ENCODE measurements around the gene RPL31. TPM values are rescaled to one million over a fixed set of nuclear protein-coding genes. Genes with fewer than 3 reads are reported as not detected.

Gene RPL31
- total and polyA plus RNA-seq, 4 donors, result 690 to 2,674 (median 1,725) TPM

GRCh38 chr2:100960688-100961087, 41.4 kb upstream of the RPL31 start:
- Histone ChIP-seq H3K27me3 (ENCODE audit: control insufficient read depth, insufficient read depth, low read length) (no peaks in the 10 kb centered on the region), H3K4me1 (ENCODE audit: control insufficient read depth, insufficient read depth, low read length) (no peaks in the 10 kb centered on the region), H3K27ac (ENCODE audit: low read depth, low read length) (no peak overlapping the region), H3K4me3 (ENCODE audit: low read depth, low read length) (no peak overlapping the region), H3K36me3 (ENCODE audit: control insufficient read depth, insufficient read depth, low read length) (peaks cover 9% of the 10 kb centered on the region), H3K9me3 (ENCODE audit: control insufficient read depth, insufficient read depth, low read length) (no peaks in the 10 kb centered on the region)
- 91% methylated on average over 4 of the region's 4 CpGs for WGBS (ENCODE audit: insufficient coverage)
- no peak for DNase-seq (ENCODE audit: low read depth in 4 of 6, low spot score in 6 of 6)

- Histone ChIP-seq H3K27me3 (ENCODE audit: control insufficient read depth, insufficient read depth, low read length) (no peaks in the 10 kb centered on the region), H3K4me3 (ENCODE audit: low read depth, low read length) (no peak overlapping the region), H3K9me3 (ENCODE audit: control insufficient read depth, insufficient read depth, low read length) (no peaks in the 10 kb centered on the region), H3K27ac (ENCODE audit: low read depth, low read length) (no peak overlapping the region), H3K4me1 (ENCODE audit: control insufficient read depth, insufficient read depth, low read length) (no peaks in the 10 kb centered on the region), H3K36me3 (ENCODE audit: control insufficient read depth, insufficient read depth, low read length) (peaks cover 6% of the 10 kb centered on the region)
- 95% methylated on average over 12 of the region's 12 CpGs for WGBS (ENCODE audit: insufficient coverage)
- DNase-seq (ENCODE audit: low read depth in 4 of 6, low spot score in 6 of 6), result no peak
Measured at GRCh38 chr2:100962366-100963025, 39.6 kb upstream of the RPL31 start.

- Histone ChIP-seq H3K4me1 (ENCODE audit: control insufficient read depth, insufficient read depth, low read length) (no peaks in the 10 kb centered on the region), H3K9me3 (ENCODE audit: control insufficient read depth, insufficient read depth, low read length) (no peaks in the 10 kb centered on the region), H3K36me3 (ENCODE audit: control insufficient read depth, insufficient read depth, low read length) (peaks cover 6% of the 10 kb centered on the region), H3K4me3 (ENCODE audit: low read depth, low read length) (no peak overlapping the region), H3K27ac (ENCODE audit: low read depth, low read length) (no peak overlapping the region), H3K27me3 (ENCODE audit: control insufficient read depth, insufficient read depth, low read length) (no peaks in the 10 kb centered on the region)
- WGBS (ENCODE audit: insufficient coverage), result 90% methylated on average over 2 of the region's 4 CpGs
- DNase-seq (ENCODE audit: low read depth in 4 of 6, low spot score in 6 of 6), result no peak
Measured at GRCh38 chr2:100963026-100963375, 39.1 kb upstream of the RPL31 start.

DNA sequence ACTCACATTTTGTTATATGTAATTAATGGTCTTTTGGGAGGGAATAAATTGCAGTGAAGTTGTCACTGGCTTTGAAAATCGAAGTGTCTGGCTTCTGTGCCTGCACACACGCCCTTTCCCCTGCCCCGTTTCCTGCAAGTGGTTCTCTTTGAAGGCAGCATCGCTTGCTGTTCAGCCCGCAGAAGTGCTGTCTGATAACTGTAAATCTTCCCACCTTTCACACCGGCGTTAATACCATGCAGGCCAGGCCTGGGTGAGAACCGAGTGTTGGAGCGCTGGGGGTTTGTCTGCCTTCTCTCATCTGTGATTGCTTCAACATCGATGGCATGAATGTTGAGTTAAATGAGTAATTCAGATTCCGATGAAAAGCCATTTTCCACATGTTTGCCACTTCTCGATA, 37.9 kb upstream of the RPL31 start:
- WGBS (ENCODE audit: insufficient coverage), result 71% methylated on average over 8 of the region's 12 CpGs
- no peaks in the 10 kb centered on the region for H3K4me1 ChIP-seq (ENCODE audit: control insufficient read depth, insufficient read depth, low read length)
- no peak overlapping the region for H3K4me3 ChIP-seq (ENCODE audit: low read depth, low read length)
- H3K27me3 ChIP-seq (ENCODE audit: control insufficient read depth, insufficient read depth, low read length), result no peaks in the 10 kb centered on the region
- H3K36me3 ChIP-seq (ENCODE audit: control insufficient read depth, insufficient read depth, low read length), result peaks cover 14% of the 10 kb centered on the region
- no peak overlapping the region for H3K27ac ChIP-seq (ENCODE audit: low read depth, low read length)
- no peaks in the 10 kb centered on the region for H3K9me3 ChIP-seq (ENCODE audit: control insufficient read depth, insufficient read depth, low read length)
- DNase-seq (ENCODE audit: low read depth in 4 of 6, low spot score in 6 of 6), result peak in 1 of 6 donors; percentile 31

- DNase-seq (ENCODE audit: low read depth in 4 of 6, low spot score in 6 of 6), result peak in 2 of 6 donors; percentile 50 to 59
- no peaks in the 10 kb centered on the region for H3K27me3 ChIP-seq (ENCODE audit: control insufficient read depth, insufficient read depth, low read length)
- no peak overlapping the region for H3K27ac ChIP-seq (ENCODE audit: low read depth, low read length)
- WGBS (ENCODE audit: insufficient coverage), result 74% methylated on average over 7 of the region's 11 CpGs
- H3K36me3 ChIP-seq (ENCODE audit: control insufficient read depth, insufficient read depth, low read length), result peaks cover 14% of the 10 kb centered on the region
- H3K9me3 ChIP-seq (ENCODE audit: control insufficient read depth, insufficient read depth, low read length), result no peaks in the 10 kb centered on the region
- no peak overlapping the region for H3K4me3 ChIP-seq (ENCODE audit: low read depth, low read length)
- H3K4me1 ChIP-seq (ENCODE audit: control insufficient read depth, insufficient read depth, low read length), result no peaks in the 10 kb centered on the region
Measured at GRCh38 chr2:100964681-100965169, 37.4 kb upstream of the RPL31 start.

DNA sequence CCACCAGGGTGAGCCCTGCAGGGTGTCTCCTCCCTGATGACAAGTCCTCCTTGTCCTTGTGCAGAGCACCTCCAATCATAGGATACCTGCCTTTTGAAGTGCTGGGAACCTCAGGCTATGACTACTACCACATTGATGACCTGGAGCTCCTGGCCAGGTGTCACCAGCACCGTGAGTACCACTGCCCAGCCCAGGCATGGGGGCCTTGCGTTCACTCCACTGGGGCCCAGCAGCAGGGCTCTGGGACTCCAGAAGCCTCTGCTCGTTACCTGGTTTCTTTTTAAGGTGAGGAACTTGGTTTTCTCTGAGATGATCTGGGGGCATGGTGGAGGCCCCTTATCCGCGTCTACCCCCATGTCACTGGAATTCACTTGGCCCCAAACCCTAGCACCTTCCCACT, 36.5 kb upstream of the RPL31 start:
- no peaks in the 10 kb centered on the region for H3K4me1 ChIP-seq (ENCODE audit: control insufficient read depth, insufficient read depth, low read length)
- WGBS (ENCODE audit: insufficient coverage), result 96% methylated on average over 2 of the region's 5 CpGs
- DNase-seq (ENCODE audit: low read depth in 4 of 6, low spot score in 6 of 6), result no peak
- H3K4me3 ChIP-seq (ENCODE audit: low read depth, low read length), result no peak overlapping the region
- H3K27ac ChIP-seq (ENCODE audit: low read depth, low read length), result no peak overlapping the region
- H3K27me3 ChIP-seq (ENCODE audit: control insufficient read depth, insufficient read depth, low read length), result no peaks in the 10 kb centered on the region
- no peaks in the 10 kb centered on the region for H3K9me3 ChIP-seq (ENCODE audit: control insufficient read depth, insufficient read depth, low read length)
- peaks cover 20% of the 10 kb centered on the region for H3K36me3 ChIP-seq (ENCODE audit: control insufficient read depth, insufficient read depth, low read length)

DNA sequence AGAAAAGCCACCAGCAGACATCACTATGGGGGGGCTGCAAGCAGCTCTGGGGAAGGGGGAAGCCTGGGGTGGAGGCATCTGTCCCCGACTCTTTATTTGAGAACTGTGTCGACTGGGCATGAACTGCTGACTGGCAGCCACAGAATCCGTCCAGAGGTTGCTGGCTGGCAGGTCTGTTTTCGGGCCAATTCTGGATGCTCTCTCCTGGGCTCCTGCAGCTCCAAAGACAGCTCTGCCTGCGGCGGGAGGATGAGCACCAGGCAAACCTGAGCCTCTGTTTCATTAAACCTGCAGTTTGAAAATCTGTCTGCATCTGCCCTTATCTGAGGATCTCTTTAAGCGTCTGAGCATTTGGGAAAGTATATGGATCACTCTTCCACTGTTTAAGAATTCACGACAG, 34.4 kb upstream of the RPL31 start:
- peaks cover 35% of the 10 kb centered on the region for H3K36me3 ChIP-seq (ENCODE audit: control insufficient read depth, insufficient read depth, low read length)
- H3K4me3 ChIP-seq (ENCODE audit: low read depth, low read length), result no peak overlapping the region
- WGBS (ENCODE audit: insufficient coverage), result 89% methylated on average over 7 of the region's 8 CpGs
- H3K27ac ChIP-seq (ENCODE audit: low read depth, low read length), result no peak overlapping the region
- no peaks in the 10 kb centered on the region for H3K4me1 ChIP-seq (ENCODE audit: control insufficient read depth, insufficient read depth, low read length)
- DNase-seq (ENCODE audit: low read depth in 4 of 6, low spot score in 6 of 6), result no peak
- H3K9me3 ChIP-seq (ENCODE audit: control insufficient read depth, insufficient read depth, low read length), result no peaks in the 10 kb centered on the region
- H3K27me3 ChIP-seq (ENCODE audit: control insufficient read depth, insufficient read depth, low read length), result no peaks in the 10 kb centered on the region

- 94% methylated on average over 19 of the region's 28 CpGs for WGBS (ENCODE audit: insufficient coverage)
- Histone ChIP-seq H3K9me3 (ENCODE audit: control insufficient read depth, insufficient read depth, low read length) (no peaks in the 10 kb centered on the region), H3K27ac (ENCODE audit: low read depth, low read length) (no peak overlapping the region), H3K4me1 (ENCODE audit: control insufficient read depth, insufficient read depth, low read length) (no peaks in the 10 kb centered on the region), H3K27me3 (ENCODE audit: control insufficient read depth, insufficient read depth, low read length) (no peaks in the 10 kb centered on the region), H3K4me3 (ENCODE audit: low read depth, low read length) (no peak overlapping the region), H3K36me3 (ENCODE audit: control insufficient read depth, insufficient read depth, low read length) (peaks cover 37% of the 10 kb centered on the region)
- no peak for DNase-seq (ENCODE audit: low read depth in 4 of 6, low spot score in 6 of 6)
Measured at GRCh38 chr2:100968146-100969145, 33.6 kb upstream of the RPL31 start.

GRCh38 chr2:100969998-100970397, 32.1 kb upstream of the RPL31 start:
- no peak for DNase-seq (ENCODE audit: low read depth in 4 of 6, low spot score in 6 of 6)
- Histone ChIP-seq H3K4me3 (ENCODE audit: low read depth, low read length) (no peak overlapping the region), H3K4me1 (ENCODE audit: control insufficient read depth, insufficient read depth, low read length) (no peaks in the 10 kb centered on the region), H3K27ac (ENCODE audit: low read depth, low read length) (no peak overlapping the region), H3K36me3 (ENCODE audit: control insufficient read depth, insufficient read depth, low read length) (peaks cover 45% of the 10 kb centered on the region), H3K9me3 (ENCODE audit: control insufficient read depth, insufficient read depth, low read length) (no peaks in the 10 kb centered on the region), H3K27me3 (ENCODE audit: control insufficient read depth, insufficient read depth, low read length) (no peaks in the 10 kb centered on the region)
- 89% methylated on average over 7 of the region's 7 CpGs for WGBS (ENCODE audit: insufficient coverage)

Data from spinal cord (tissue), 10 donors.